ENCODE measurements around the gene DSC1.

Gene DSC1

GRCh38 chr18:31105733-31106132, 56.9 kb downstream of the DSC1 start:
- H3K9ac ChIP-seq (ENCODE audit: low read depth in 1 of 2, low read length in 2 of 2), result no peak overlapping the region
- H3K4me1 ChIP-seq (ENCODE audit: control insufficient read depth in 2 of 2, insufficient read depth in 2 of 2, low read length in 2 of 2), result peaks cover 0 to 6% of the 10 kb centered on the region in 2 donors
- no peaks in the 10 kb centered on the region for H3K36me3 ChIP-seq (ENCODE audit: control insufficient read depth in 2 of 2, insufficient read depth in 2 of 2, low read length in 2 of 2)
- no peaks in the 10 kb centered on the region for H3K27me3 ChIP-seq (ENCODE audit: control insufficient read depth in 2 of 2, insufficient read depth in 2 of 2, low read length in 2 of 2)
- H3K9me3 ChIP-seq (ENCODE audit: control insufficient read depth in 2 of 2, low read length in 2 of 2), result no peaks in the 10 kb centered on the region
- no peak overlapping the region for H3K4me3 ChIP-seq (ENCODE audit: low read length in 2 of 2)
- H3K27ac ChIP-seq (ENCODE audit: low read depth in 2 of 2, low read length in 2 of 2), result no peak overlapping the region

GRCh38 chr18:31104444-31104843, 58.2 kb downstream of the DSC1 start:
- no peaks in the 10 kb centered on the region for H3K27me3 ChIP-seq (ENCODE audit: control insufficient read depth in 2 of 2, insufficient read depth in 2 of 2, low read length in 2 of 2)
- H3K36me3 ChIP-seq (ENCODE audit: control insufficient read depth in 2 of 2, insufficient read depth in 2 of 2, low read length in 2 of 2), result no peaks in the 10 kb centered on the region
- H3K4me3 ChIP-seq (ENCODE audit: low read length in 2 of 2), result no peak overlapping the region
- peaks cover 0 to 13% of the 10 kb centered on the region in 2 donors for H3K4me1 ChIP-seq (ENCODE audit: control insufficient read depth in 2 of 2, insufficient read depth in 2 of 2, low read length in 2 of 2)
- H3K27ac ChIP-seq (ENCODE audit: low read depth in 2 of 2, low read length in 2 of 2), result no peak overlapping the region
- no peaks in the 10 kb centered on the region for H3K9me3 ChIP-seq (ENCODE audit: control insufficient read depth in 2 of 2, low read length in 2 of 2)
- H3K9ac ChIP-seq (ENCODE audit: low read depth in 1 of 2, low read length in 2 of 2), result no peak overlapping the region

- Histone ChIP-seq H3K4me1 (ENCODE audit: control insufficient read depth in 2 of 2, insufficient read depth in 2 of 2, low read length in 2 of 2) (peaks cover 3 to 22% of the 10 kb centered on the region in 2 donors), H3K9me3 (ENCODE audit: control insufficient read depth in 2 of 2, low read length in 2 of 2) (no peaks in the 10 kb centered on the region), H3K27ac (ENCODE audit: low read depth in 2 of 2, low read length in 2 of 2) (no peak overlapping the region), H3K9ac (ENCODE audit: low read depth in 1 of 2, low read length in 2 of 2) (no peak overlapping the region), H3K27me3 (ENCODE audit: control insufficient read depth in 2 of 2, insufficient read depth in 2 of 2, low read length in 2 of 2) (no peaks in the 10 kb centered on the region), H3K36me3 (ENCODE audit: control insufficient read depth in 2 of 2, insufficient read depth in 2 of 2, low read length in 2 of 2) (no peaks in the 10 kb centered on the region), H3K4me3 (ENCODE audit: low read length in 2 of 2) (no peak overlapping the region)
Measured at GRCh38 chr18:31103423-31103822, 59.2 kb downstream of the DSC1 start.

GRCh38 chr18:31102941-31103340, 59.7 kb downstream of the DSC1 start:
- Histone ChIP-seq H3K4me3 (ENCODE audit: low read length in 2 of 2) (no peak overlapping the region), H3K4me1 (ENCODE audit: control insufficient read depth in 2 of 2, insufficient read depth in 2 of 2, low read length in 2 of 2) (peaks cover 3 to 24% of the 10 kb centered on the region in 2 donors), H3K27ac (ENCODE audit: low read depth in 2 of 2, low read length in 2 of 2) (peak overlapping the region in 1 of 2 donors; percentile 99)

GRCh38 chr18:31102025-31102684, 60.5 kb downstream of the DSC1 start, which contains the start of gene DSC2:
TSS of gene DSC2 (minus strand) at chr18:31102421. CDS start at chr18:31101971, 450 bp downstream.
- Histone ChIP-seq H3K4me3 (ENCODE audit: low read length in 2 of 2) (peak within 1 kb of the TSS; percentile 73 to 78), H3K4me1 (ENCODE audit: control insufficient read depth in 2 of 2, insufficient read depth in 2 of 2, low read length in 2 of 2) (peaks cover 3 to 24% of the 10 kb centered on the region in 2 donors), H3K27me3 (ENCODE audit: control insufficient read depth in 2 of 2, insufficient read depth in 2 of 2, low read length in 2 of 2) (no peaks in the 10 kb centered on the region), H3K9me3 (ENCODE audit: control insufficient read depth in 2 of 2, low read length in 2 of 2) (no peaks in the 10 kb centered on the region), H3K36me3 (ENCODE audit: control insufficient read depth in 2 of 2, insufficient read depth in 2 of 2, low read length in 2 of 2) (no peaks in the 10 kb centered on the region), H3K9ac (ENCODE audit: low read depth in 1 of 2, low read length in 2 of 2) (peak within 1 kb of the TSS; percentile 75 to 99), H3K27ac (ENCODE audit: low read depth in 2 of 2, low read length in 2 of 2) (peak within 1 kb of the TSS; percentile 96 to 99)

More at GRCh38 chr18:31102941-31103340, 59.7 kb downstream of the DSC1 start:
- no peaks in the 10 kb centered on the region for H3K9me3 ChIP-seq (ENCODE audit: control insufficient read depth in 2 of 2, low read length in 2 of 2)
- no peak overlapping the region for H3K9ac ChIP-seq (ENCODE audit: low read depth in 1 of 2, low read length in 2 of 2)
- no peaks in the 10 kb centered on the region for H3K27me3 ChIP-seq (ENCODE audit: control insufficient read depth in 2 of 2, insufficient read depth in 2 of 2, low read length in 2 of 2)
- no peaks in the 10 kb centered on the region for H3K36me3 ChIP-seq (ENCODE audit: control insufficient read depth in 2 of 2, insufficient read depth in 2 of 2, low read length in 2 of 2)

GRCh38 chr18:31101183-31102024, 61.3 kb downstream of the DSC1 start:
- Histone ChIP-seq H3K36me3 (ENCODE audit: control insufficient read depth in 2 of 2, insufficient read depth in 2 of 2, low read length in 2 of 2) (no peaks in the 10 kb centered on the region), H3K27me3 (ENCODE audit: control insufficient read depth in 2 of 2, insufficient read depth in 2 of 2, low read length in 2 of 2) (no peaks in the 10 kb centered on the region), H3K27ac (ENCODE audit: low read depth in 2 of 2, low read length in 2 of 2) (peak overlapping the region; percentile 96 to 99), H3K4me1 (ENCODE audit: control insufficient read depth in 2 of 2, insufficient read depth in 2 of 2, low read length in 2 of 2) (peaks cover 3 to 25% of the 10 kb centered on the region in 2 donors), H3K4me3 (ENCODE audit: low read length in 2 of 2) (peak overlapping the region; percentile 78 to 81), H3K9ac (ENCODE audit: low read depth in 1 of 2, low read length in 2 of 2) (peak overlapping the region; percentile 86 to 99), H3K9me3 (ENCODE audit: control insufficient read depth in 2 of 2, low read length in 2 of 2) (no peaks in the 10 kb centered on the region)

- Histone ChIP-seq H3K27ac (ENCODE audit: low read depth in 2 of 2, low read length in 2 of 2) (peak overlapping the region; percentile 96 to 99), H3K9ac (ENCODE audit: low read depth in 1 of 2, low read length in 2 of 2) (peak overlapping the region; percentile 86 to 99), H3K4me3 (ENCODE audit: low read length in 2 of 2) (peak overlapping the region; percentile 78 to 81), H3K36me3 (ENCODE audit: control insufficient read depth in 2 of 2, insufficient read depth in 2 of 2, low read length in 2 of 2) (no peaks in the 10 kb centered on the region), H3K27me3 (ENCODE audit: control insufficient read depth in 2 of 2, insufficient read depth in 2 of 2, low read length in 2 of 2) (no peaks in the 10 kb centered on the region), H3K4me1 (ENCODE audit: control insufficient read depth in 2 of 2, insufficient read depth in 2 of 2, low read length in 2 of 2) (peaks cover 3 to 28% of the 10 kb centered on the region in 2 donors), H3K9me3 (ENCODE audit: control insufficient read depth in 2 of 2, low read length in 2 of 2) (no peaks in the 10 kb centered on the region)
Measured at GRCh38 chr18:31100436-31101182, 62.0 kb downstream of the DSC1 start.

- Histone ChIP-seq H3K27ac (ENCODE audit: low read depth in 2 of 2, low read length in 2 of 2) (peak overlapping the region; percentile 96 to 99), H3K9ac (ENCODE audit: low read depth in 1 of 2, low read length in 2 of 2) (peak overlapping the region; percentile 86 to 99), H3K27me3 (ENCODE audit: control insufficient read depth in 2 of 2, insufficient read depth in 2 of 2, low read length in 2 of 2) (no peaks in the 10 kb centered on the region), H3K4me1 (ENCODE audit: control insufficient read depth in 2 of 2, insufficient read depth in 2 of 2, low read length in 2 of 2) (peaks cover 3 to 28% of the 10 kb centered on the region in 2 donors), H3K9me3 (ENCODE audit: control insufficient read depth in 2 of 2, low read length in 2 of 2) (no peaks in the 10 kb centered on the region), H3K36me3 (ENCODE audit: control insufficient read depth in 2 of 2, insufficient read depth in 2 of 2, low read length in 2 of 2) (no peaks in the 10 kb centered on the region), H3K4me3 (ENCODE audit: low read length in 2 of 2) (peak overlapping the region; percentile 78 to 81)
Measured at GRCh38 chr18:31099450-31100230, 63.0 kb downstream of the DSC1 start.

GRCh38 chr18:31098878-31099277, 63.8 kb downstream of the DSC1 start:
- Histone ChIP-seq H3K4me1 (ENCODE audit: control insufficient read depth in 2 of 2, insufficient read depth in 2 of 2, low read length in 2 of 2) (peaks cover 3 to 28% of the 10 kb centered on the region in 2 donors), H3K4me3 (ENCODE audit: low read length in 2 of 2) (peak overlapping the region; percentile 78 to 81), H3K27ac (ENCODE audit: low read depth in 2 of 2, low read length in 2 of 2) (peak overlapping the region; percentile 96 to 99), H3K9me3 (ENCODE audit: control insufficient read depth in 2 of 2, low read length in 2 of 2) (no peaks in the 10 kb centered on the region), H3K27me3 (ENCODE audit: control insufficient read depth in 2 of 2, insufficient read depth in 2 of 2, low read length in 2 of 2) (no peaks in the 10 kb centered on the region), H3K36me3 (ENCODE audit: control insufficient read depth in 2 of 2, insufficient read depth in 2 of 2, low read length in 2 of 2) (no peaks in the 10 kb centered on the region), H3K9ac (ENCODE audit: low read depth in 1 of 2, low read length in 2 of 2) (peak overlapping the region in 1 of 2 donors; percentile 57)

Measured in mucosa of rectum (tissue), 2 donors.